Mucosa of stomach (tissue), 1 donor: ENCODE results near the gene ISM1.

Experiments
- H3K27me3 ChIP-seq: one replicate; pipeline ENCODE4 v1.7.0; 2013; ENCODE audit warnings: mild to moderate bottlenecking, low read length; ENCODE audit not compliant: control insufficient read depth, insufficient read depth
- H3K36me3 ChIP-seq: one replicate; pipeline ENCODE4 v1.7.0; 2013; ENCODE audit warnings: low read length; ENCODE audit not compliant: control insufficient read depth, insufficient read depth
- H3K4me1 ChIP-seq: one replicate; pipeline ENCODE4 v1.7.0; 2013; ENCODE audit warnings: mild to moderate bottlenecking, low read length; ENCODE audit not compliant: control insufficient read depth, insufficient read depth
- H3K4me3 ChIP-seq: one replicate; pipeline ENCODE4 v1.7.0; 2013; ENCODE audit warnings: low read length
- H3K9ac ChIP-seq: one replicate; pipeline ENCODE4 v1.7.0; 2013; ENCODE audit warnings: mild to moderate bottlenecking, low read length, moderate library complexity
- H3K9me3 ChIP-seq: one replicate; pipeline ENCODE4 v1.7.0; 2013; ENCODE audit warnings: mild to moderate bottlenecking, low read length, moderate library complexity; ENCODE audit not compliant: control insufficient read depth
- donor health status: Pancreatic carcinoma.

ISM1 gene

GRCh38 chr20:13245250-13245723 is 24.2 kb downstream of the ISM1 start:
- no peaks in the 10 kb centered on the region for H3K9me3 ChIP-seq
- H3K9ac ChIP-seq = no peak overlapping the region
- no peaks in the 10 kb centered on the region for H3K4me1 ChIP-seq
- H3K27me3 ChIP-seq = no peaks in the 10 kb centered on the region
- H3K36me3 ChIP-seq = no peaks in the 10 kb centered on the region
- H3K4me3 ChIP-seq = no peak overlapping the region

DNA sequence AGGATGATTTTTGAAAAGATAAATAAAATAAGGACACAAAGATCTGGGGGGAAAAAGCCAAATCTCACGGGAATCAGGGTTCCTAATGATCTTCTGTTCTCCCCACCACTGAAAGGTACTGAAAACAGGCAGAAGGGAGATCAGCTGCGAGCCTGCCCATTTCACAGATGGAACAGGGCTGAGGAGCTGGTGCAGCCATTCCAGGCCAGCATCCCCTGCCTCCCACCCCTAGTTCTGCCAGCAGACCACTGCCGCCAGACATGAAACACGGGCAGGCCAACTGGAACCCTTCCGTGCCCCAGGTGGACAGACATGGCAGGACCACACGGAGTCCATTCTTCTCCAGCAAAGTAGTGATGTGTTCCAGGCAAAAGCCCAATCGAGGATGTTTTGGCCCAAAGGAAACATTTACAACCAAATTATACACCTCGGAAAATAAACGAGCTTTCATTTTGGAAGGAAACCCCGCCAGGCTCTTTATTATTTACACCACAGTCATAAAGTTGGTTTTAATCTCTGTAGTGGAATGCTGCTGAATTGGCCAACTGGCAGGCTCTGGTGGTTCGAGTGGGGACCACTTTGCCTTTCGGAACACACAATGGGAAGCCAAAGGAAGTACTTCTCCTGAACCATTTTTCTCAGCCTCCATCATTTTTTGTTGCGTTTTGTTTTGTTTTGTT is 28.2 kb downstream of the ISM1 start:
- H3K4me3 ChIP-seq = no peak overlapping the region
- no peak overlapping the region for H3K9ac ChIP-seq
- H3K27me3 ChIP-seq = no peaks in the 10 kb centered on the region
- no peaks in the 10 kb centered on the region for H3K4me1 ChIP-seq
- no peaks in the 10 kb centered on the region for H3K9me3 ChIP-seq
- no peaks in the 10 kb centered on the region for H3K36me3 ChIP-seq

DNA sequence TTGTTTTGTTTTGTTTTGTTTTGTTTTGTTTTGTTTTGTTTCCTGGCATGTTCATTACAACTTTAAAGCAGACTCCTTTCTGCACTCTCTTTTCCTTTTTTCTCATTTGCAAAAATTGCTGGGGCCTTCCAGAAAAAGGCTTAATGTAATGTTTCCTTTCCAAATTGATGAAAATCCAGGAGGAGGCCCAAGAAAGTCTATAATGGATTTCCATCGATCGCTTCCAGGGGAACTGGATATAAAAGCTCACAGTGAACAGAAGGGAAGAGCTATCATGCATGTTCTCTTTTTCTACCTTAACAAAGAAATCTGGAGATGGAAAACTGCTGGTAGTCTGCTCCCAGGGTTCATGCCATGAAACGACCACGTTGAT is 28.7 kb downstream of the ISM1 start:
- Histone ChIP-seq H3K9me3 (no peaks in the 10 kb centered on the region), H3K36me3 (no peaks in the 10 kb centered on the region), H3K27me3 (no peaks in the 10 kb centered on the region), H3K4me3 (no peak overlapping the region), H3K9ac (no peak overlapping the region), H3K4me1 (no peaks in the 10 kb centered on the region)

DNA sequence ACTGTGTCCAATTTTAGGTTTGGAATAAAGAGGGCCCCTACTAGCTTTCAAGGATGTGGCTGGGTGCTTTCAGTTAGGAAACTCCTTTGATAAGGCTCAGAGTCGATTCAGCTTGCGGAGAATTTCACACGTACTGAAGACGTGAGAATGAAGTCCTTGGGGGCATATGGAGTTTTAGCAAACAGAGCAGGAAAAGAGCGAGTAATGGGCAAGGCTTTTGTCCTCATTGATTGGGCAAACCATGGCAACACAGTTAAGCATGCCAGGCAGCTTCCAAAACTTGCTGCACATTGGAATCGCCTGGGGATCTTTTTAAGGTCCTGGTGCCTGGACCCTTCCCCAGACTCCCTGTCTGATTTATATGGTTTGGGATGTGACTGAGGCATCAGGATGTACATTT is 29.2 kb downstream of the ISM1 start:
- Histone ChIP-seq H3K27me3 (no peaks in the 10 kb centered on the region), H3K4me3 (no peak overlapping the region), H3K9ac (no peak overlapping the region), H3K36me3 (no peaks in the 10 kb centered on the region), H3K4me1 (no peaks in the 10 kb centered on the region), H3K9me3 (no peaks in the 10 kb centered on the region)

- H3K27me3 ChIP-seq = no peaks in the 10 kb centered on the region
- no peaks in the 10 kb centered on the region for H3K9me3 ChIP-seq
- H3K4me3 ChIP-seq = no peak overlapping the region
- H3K4me1 ChIP-seq = no peaks in the 10 kb centered on the region
- H3K36me3 ChIP-seq = no peaks in the 10 kb centered on the region
- no peak overlapping the region for H3K9ac ChIP-seq
These were observed 30.2 kb downstream of the ISM1 start for GRCh38 chr20:13251106-13251903.

DNA sequence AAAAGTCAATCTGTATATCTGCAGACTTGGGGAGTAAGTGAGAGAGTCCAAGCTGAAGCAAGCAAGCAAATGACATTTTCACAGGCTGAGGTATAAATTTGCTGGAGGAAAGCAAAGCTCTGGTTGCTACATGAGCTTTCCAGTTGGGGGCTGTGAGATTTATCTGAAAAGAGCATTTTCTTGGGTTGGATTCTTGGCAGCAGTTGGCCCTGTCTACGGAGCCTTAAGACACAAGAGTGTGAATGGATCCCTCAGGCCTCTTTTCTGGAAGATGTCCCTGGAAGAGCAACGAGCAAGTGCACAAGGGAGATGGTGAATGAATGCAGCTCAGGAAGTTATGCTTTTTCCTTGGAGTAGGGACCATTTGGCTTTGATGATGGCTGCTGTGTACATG is 30.8 kb downstream of the ISM1 start:
- no peaks in the 10 kb centered on the region for H3K9me3 ChIP-seq

DNA sequence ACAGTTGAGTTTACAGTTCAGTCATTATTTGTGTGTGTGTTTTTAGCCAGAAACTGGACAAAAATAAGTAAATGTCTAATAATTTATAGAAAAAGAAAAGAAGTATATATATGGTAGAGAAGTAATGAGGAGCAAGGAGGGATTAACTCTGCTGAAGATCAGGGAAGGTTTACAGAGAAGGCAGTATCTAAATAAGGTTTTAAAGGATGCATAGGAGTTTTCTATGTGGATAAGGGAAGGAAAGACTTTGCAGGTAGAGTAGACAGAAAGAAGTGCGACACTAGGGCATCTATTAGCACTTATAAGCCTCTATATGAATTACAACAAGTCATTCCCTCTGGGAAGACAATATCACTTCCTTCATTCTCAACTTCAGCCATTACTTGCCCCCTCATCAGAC is 34.3 kb downstream of the ISM1 start:
- Histone ChIP-seq H3K9ac (no peak overlapping the region), H3K36me3 (no peaks in the 10 kb centered on the region), H3K4me3 (no peak overlapping the region), H3K9me3 (no peaks in the 10 kb centered on the region), H3K27me3 (no peaks in the 10 kb centered on the region), H3K4me1 (no peaks in the 10 kb centered on the region)

More for the DNA sequence above, 30.8 kb downstream of the ISM1 start:
- no peaks in the 10 kb centered on the region for H3K27me3 ChIP-seq
- no peak overlapping the region for H3K9ac ChIP-seq
- no peak overlapping the region for H3K4me3 ChIP-seq
- H3K36me3 ChIP-seq = no peaks in the 10 kb centered on the region
- H3K4me1 ChIP-seq = no peaks in the 10 kb centered on the region

- Histone ChIP-seq H3K4me1 (no peaks in the 10 kb centered on the region), H3K9me3 (no peaks in the 10 kb centered on the region), H3K4me3 (no peak overlapping the region), H3K27me3 (no peaks in the 10 kb centered on the region), H3K9ac (no peak overlapping the region), H3K36me3 (no peaks in the 10 kb centered on the region)
These were observed 35.5 kb downstream of the ISM1 start for GRCh38 chr20:13256606-13257005.

DNA sequence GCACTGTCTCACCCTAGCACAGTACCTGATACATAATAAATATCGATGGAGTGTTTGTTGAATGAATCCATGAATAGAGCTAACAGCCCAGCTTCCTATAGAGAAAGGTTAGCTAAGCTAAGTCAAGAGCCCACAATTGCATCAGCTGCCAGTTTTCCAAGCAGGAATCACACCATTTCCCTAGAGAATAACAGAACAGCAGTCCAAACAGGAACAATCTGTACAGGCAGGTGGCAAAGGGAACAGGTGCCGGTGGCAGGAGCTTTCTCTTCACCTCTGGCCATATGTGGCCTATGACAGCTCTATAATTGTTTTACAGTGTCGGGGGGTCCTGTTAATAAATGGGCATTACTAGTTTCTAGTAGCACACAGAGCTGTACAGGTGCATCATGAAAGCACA is 38.8 kb downstream of the ISM1 start:
- Histone ChIP-seq H3K9ac (no peak overlapping the region), H3K36me3 (no peaks in the 10 kb centered on the region), H3K27me3 (no peaks in the 10 kb centered on the region), H3K4me1 (no peaks in the 10 kb centered on the region), H3K9me3 (no peaks in the 10 kb centered on the region), H3K4me3 (no peak overlapping the region)

GRCh38 chr20:13260650-13261279 is 39.7 kb downstream of the ISM1 start:
- H3K9ac ChIP-seq = no peak overlapping the region
- H3K9me3 ChIP-seq = no peaks in the 10 kb centered on the region
- no peaks in the 10 kb centered on the region for H3K36me3 ChIP-seq
- no peak overlapping the region for H3K4me3 ChIP-seq
- no peaks in the 10 kb centered on the region for H3K27me3 ChIP-seq
- no peaks in the 10 kb centered on the region for H3K4me1 ChIP-seq

GRCh38 chr20:13261460-13262301 is 40.6 kb downstream of the ISM1 start:
- Histone ChIP-seq H3K9me3 (no peaks in the 10 kb centered on the region), H3K36me3 (no peaks in the 10 kb centered on the region), H3K9ac (no peak overlapping the region), H3K27me3 (no peaks in the 10 kb centered on the region), H3K4me1 (no peaks in the 10 kb centered on the region), H3K4me3 (no peak overlapping the region)
